DOHH2 (cell line): Measurements from ENCODE around the gene PDE8B.

Experiments used
- EZH2phosphoT487 ChIP-seq: fragments of 200-600 bp; sonication (generic); IDR thresholded peaks from 2 replicates; pipeline ENCODE4 v1.6.1; 2017; ENCODE audit warnings: borderline replicate concordance, mild to moderate bottlenecking, antibody characterized with exemption, low read length, moderate library complexity, mixed read lengths
- TF ChIP-seq, protein P1 (sequence below): fragments of 200-600 bp; sonication (generic); IDR thresholded peaks from one replicate; pipeline ENCODE4 v1.5.1; 2014; ENCODE audit warnings: antibody characterized with exemption, mild to moderate bottlenecking, low read depth, low read length; ENCODE audit not compliant: poor library complexity, severe bottlenecking

- TF ChIP-seq, protein P1, sequence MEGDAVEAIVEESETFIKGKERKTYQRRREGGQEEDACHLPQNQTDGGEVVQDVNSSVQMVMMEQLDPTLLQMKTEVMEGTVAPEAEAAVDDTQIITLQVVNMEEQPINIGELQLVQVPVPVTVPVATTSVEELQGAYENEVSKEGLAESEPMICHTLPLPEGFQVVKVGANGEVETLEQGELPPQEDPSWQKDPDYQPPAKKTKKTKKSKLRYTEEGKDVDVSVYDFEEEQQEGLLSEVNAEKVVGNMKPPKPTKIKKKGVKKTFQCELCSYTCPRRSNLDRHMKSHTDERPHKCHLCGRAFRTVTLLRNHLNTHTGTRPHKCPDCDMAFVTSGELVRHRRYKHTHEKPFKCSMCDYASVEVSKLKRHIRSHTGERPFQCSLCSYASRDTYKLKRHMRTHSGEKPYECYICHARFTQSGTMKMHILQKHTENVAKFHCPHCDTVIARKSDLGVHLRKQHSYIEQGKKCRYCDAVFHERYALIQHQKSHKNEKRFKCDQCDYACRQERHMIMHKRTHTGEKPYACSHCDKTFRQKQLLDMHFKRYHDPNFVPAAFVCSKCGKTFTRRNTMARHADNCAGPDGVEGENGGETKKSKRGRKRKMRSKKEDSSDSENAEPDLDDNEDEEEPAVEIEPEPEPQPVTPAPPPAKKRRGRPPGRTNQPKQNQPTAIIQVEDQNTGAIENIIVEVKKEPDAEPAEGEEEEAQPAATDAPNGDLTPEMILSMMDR: no peak
- no peak for TF ChIP-seq EZH2phosphoT487
Measured at GRCh38 chr5:77168879-77169244, 41.6 kb upstream of the PDE8B start.
